HG03439 (cell line): ENCODE results near the gene TAMM41.
A peak's percentile ranks its signal among the peaks of the same experiment; 100 is the strongest.
"Not testable (repeated sequence)": the region's sequence is repeated elsewhere in the genome, so short reads cannot be mapped to it uniquely, and the experiment has no call there.

Experiments used
- ATAC-seq: cut with Tn5 transposase; IDR thresholded peaks from one replicate; pipeline ENCODE4 v1.9.1; 2021; ENCODE audit warnings: mild to moderate bottlenecking, moderate library complexity; ENCODE audit not compliant: unreplicated experiment

TAMM41 gene

GRCh38 chr3:11769704-11770476, 76.8 kb downstream of the TAMM41 start:
- peak; percentile 18 for ATAC-seq

DNA sequence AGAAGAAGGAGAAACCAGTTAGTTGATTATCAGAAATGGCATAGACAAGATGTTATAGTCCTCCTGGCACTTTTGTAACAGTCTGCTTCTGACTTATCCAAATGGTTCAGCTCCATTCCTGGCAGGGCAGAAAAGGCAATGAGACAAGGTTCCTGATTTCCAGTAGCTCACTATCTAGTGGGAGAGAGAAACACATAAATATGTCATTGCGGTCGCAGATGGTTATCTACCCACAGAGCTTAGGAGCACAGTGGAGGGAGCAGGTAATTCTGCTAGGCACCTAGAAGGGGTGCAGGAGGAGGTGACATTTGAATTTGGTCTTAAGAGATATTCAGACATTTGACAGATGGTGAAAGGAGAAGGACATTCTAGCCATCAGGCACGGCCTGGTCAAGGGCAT, 78.1 kb downstream of the TAMM41 start:
- ATAC-seq = no peak

- ATAC-seq = no peak
These were observed 81.7 kb downstream of the TAMM41 start for GRCh38 chr3:11764931-11765363.

DNA sequence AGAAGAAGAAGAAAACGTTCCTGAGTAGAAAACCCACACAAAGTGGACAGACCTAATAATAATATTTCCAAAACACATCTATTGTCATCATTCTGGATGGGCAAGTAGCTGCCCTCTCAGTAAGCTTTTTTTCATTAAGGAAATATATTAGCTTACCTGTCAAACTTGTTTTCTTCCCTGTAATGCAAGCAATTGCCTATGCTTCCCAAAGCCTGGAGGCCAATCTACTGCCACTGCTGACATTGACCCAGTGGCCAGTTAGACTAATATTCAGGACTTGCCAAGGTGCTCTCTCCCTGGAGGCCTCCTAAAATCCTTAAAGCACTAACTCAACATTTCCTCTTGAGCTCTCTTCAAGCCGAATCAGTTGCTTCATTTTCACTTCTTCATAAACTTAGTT, 86.7 kb downstream of the TAMM41 start:
- no peak for ATAC-seq

GRCh38 chr3:11757929-11758328, 88.8 kb downstream of the TAMM41 start:
- no peak for ATAC-seq

DNA sequence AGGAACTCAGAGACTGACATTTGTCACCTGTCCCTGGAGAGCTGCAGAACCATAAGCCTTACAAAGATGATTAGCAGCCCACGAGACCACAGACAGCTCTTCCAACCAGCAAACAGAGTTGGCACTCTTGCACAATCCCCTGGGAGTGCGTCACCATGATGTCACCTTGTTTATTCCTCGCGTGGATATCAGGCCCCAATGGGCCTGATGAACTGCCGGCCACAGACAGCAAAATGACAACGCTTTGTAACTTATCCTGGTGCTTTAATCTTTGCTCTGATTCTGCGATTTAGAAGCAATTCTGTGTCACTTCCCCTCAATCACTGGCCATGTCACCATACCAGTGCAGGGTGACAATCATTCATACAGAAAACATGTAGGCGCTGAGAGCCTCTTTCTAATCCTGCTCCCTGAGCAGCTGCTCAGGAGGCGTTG, 89.2 kb downstream of the TAMM41 start:
- no peak for ATAC-seq

- no peak for ATAC-seq
These were observed 91.4 kb downstream of the TAMM41 start for GRCh38 chr3:11755276-11755675.

DNA sequence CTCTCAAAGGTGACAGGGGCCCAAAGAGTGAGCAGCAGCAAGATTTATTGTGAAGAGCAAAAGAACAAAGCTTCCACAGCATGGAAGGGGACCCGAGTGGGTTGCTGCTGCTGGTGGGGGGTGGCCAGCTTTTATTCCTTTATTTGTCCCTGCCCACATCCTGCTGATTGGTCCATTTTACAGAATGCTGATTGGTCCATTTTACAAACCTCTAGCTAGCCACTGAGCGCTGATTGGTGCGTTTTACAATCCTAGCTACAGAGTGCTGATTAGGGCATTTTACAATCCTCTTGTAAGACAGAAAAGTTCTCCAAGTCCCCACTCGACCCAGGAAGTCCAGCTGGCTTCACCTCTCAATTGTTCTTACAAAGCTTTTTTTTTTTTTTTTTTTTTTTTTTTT, 94.4 kb downstream of the TAMM41 start:
- ATAC-seq = not testable (repeated sequence)

- ATAC-seq = not testable (repeated sequence)
These were observed 98.4 kb downstream of the TAMM41 start for GRCh38 chr3:11748306-11748705.
